Keratinocyte (primary cell): ENCODE measurements around the gene CCBE1. TPM values are rescaled to one million over a fixed set of nuclear protein-coding genes. Genes with fewer than 3 reads are reported as not detected.

ENCODE experiments used
- DNase-seq: peaks from one replicate; pipeline ENCODE4 v3.0.0-alpha.2; 2011; ENCODE audit warnings: low read depth, missing footprints, low spot score
- FAIRE-seq: peaks from 2 replicates; lab custom pipeline; 2011; peaks lifted over from hg19 to GRCh38; lab: Jason Lieb, UNC
- H2AFZ ChIP-seq: 2 replicates; pipeline ENCODE4 v1.6.0; 2012; ENCODE audit warnings: low read length, control low read depth, inconsistent platforms; ENCODE audit not compliant: control insufficient read depth
- H3K27ac ChIP-seq: 2 replicates; pipeline ENCODE4 v1.5.1; 2011; ENCODE audit warnings: low read length; ENCODE audit not compliant: control insufficient read depth, insufficient read depth
- H3K27me3 ChIP-seq: 3 replicates; pipeline ENCODE4 v1.6.0; 2011; ENCODE audit warnings: low read length; ENCODE audit not compliant: control insufficient read depth, insufficient read depth; ENCODE audit errors: extremely low read depth
- H3K36me3 ChIP-seq, 2 experiments: 2 replicates in 1 of 2; 3 replicates in 1 of 2; pipeline ENCODE4 v1.5.1; 2011; ENCODE audit warnings: low read length in 2 of 2, mild to moderate bottlenecking in 1 of 2; ENCODE audit not compliant: control insufficient read depth in 2 of 2, insufficient read depth in 2 of 2; ENCODE audit errors: extremely low read depth in 1 of 2
- H3K4me1 ChIP-seq: 3 replicates; pipeline ENCODE4 v1.5.1; 2011; ENCODE audit warnings: low read length; ENCODE audit not compliant: control insufficient read depth, insufficient read depth; ENCODE audit errors: extremely low read depth
- H3K4me2 ChIP-seq: 3 replicates; pipeline ENCODE4 v1.6.0; 2011; ENCODE audit warnings: low read depth, low read length; ENCODE audit not compliant: control insufficient read depth, insufficient read depth; ENCODE audit errors: extremely low read depth
- H3K4me3 ChIP-seq, 3 experiments: fragments of 200-600 bp in 1 of 3; sonication (generic) in 1 of 3; 2 replicates in 2 of 3; 3 replicates in 1 of 3; pipeline ENCODE4 v1.5.1; 2011 to 2016; ENCODE audit warnings: low read length in 3 of 3, mild to moderate bottlenecking in 3 of 3, control low read depth in 2 of 3, inconsistent platforms in 1 of 3, low read depth in 1 of 3, mixed read lengths in 1 of 3, mixed run types in 1 of 3, moderate library complexity in 1 of 3; ENCODE audit not compliant: control insufficient read depth in 2 of 3, insufficient read depth in 2 of 3; ENCODE audit errors: extremely low read depth in 1 of 3
- H3K79me2 ChIP-seq: 2 replicates; pipeline ENCODE4 v1.6.0; 2012; ENCODE audit warnings: low read length; ENCODE audit not compliant: control insufficient read depth, insufficient read depth
- H3K9ac ChIP-seq: 3 replicates; pipeline ENCODE4 v1.6.0; 2011; ENCODE audit warnings: low read length; ENCODE audit not compliant: control insufficient read depth, insufficient read depth; ENCODE audit errors: extremely low read depth
- H3K9me1 ChIP-seq: 3 replicates; pipeline ENCODE4 v1.6.0; 2011; ENCODE audit warnings: low read length; ENCODE audit not compliant: control insufficient read depth, insufficient read depth; ENCODE audit errors: extremely low read depth
- H3K9me3 ChIP-seq: 2 replicates; pipeline ENCODE4 v1.5.1; 2012; ENCODE audit warnings: low read depth, low read length; ENCODE audit not compliant: control insufficient read depth
- H4K20me1 ChIP-seq: 3 replicates; pipeline ENCODE4 v1.6.0; 2011; ENCODE audit warnings: low read length; ENCODE audit not compliant: control insufficient read depth, insufficient read depth; ENCODE audit errors: extremely low read depth
- EZH2 ChIP-seq: IDR thresholded peaks from one replicate; pipeline ENCODE4 v1.6.1; 2012; ENCODE audit warnings: inconsistent platforms, mild to moderate bottlenecking, low read length, moderate library complexity
- dilution Hi-C: fragments of 300-500 bp; cut with MboI; formaldehyde crosslinking; loops from one replicate; pipeline ENCODE4 v1.7.0; 2020; ENCODE audit warnings: low sequenced_read_pairs; ENCODE audit not compliant: extremely low pct_ligation_motif_present
- polyA plus RNA-seq, 5 experiments: library from polyadenylated mRNA; depleted of rRNA in 3 of 5; stranded (reverse) in 3 of 5; stranded (forward) in 1 of 5; unstranded in 1 of 5; fragments of >200 nt; gene quantifications; 1 replicate in 1 of 5; 2 replicates in 3 of 5; 3 replicates in 1 of 5; pipeline versions ENCODE4 v1.2.1 to v1.2.3, GENCODE V29; 2011 to 2012; ENCODE audit warnings: missing spikeins in 2 of 5, low read depth in 1 of 5, low replicate concordance in 1 of 5
- TF ChIP-seq, protein P1 (sequence below), 3 experiments: IDR thresholded peaks in 1 of 3; conservative IDR thresholded peaks in 1 of 3; optimal IDR thresholded peaks in 1 of 3; 2 replicates in 2 of 3; 3 replicates in 1 of 3; pipeline versions ENCODE3 to v1.5.1; 2011; ENCODE audit warnings: low read length in 3 of 3, mild to moderate bottlenecking in 3 of 3, moderate library complexity in 2 of 3, control low read depth in 1 of 3, inconsistent platforms in 1 of 3; ENCODE audit not compliant: insufficient read depth in 2 of 3; ENCODE audit errors: extremely low read depth in 1 of 3

CCBE1 gene
- polyA plus RNA-seq, 1 donor (not counting 4 experiments of a cell fraction or from before 2014, with no cell fraction given): 20.1 TPM

DNA sequence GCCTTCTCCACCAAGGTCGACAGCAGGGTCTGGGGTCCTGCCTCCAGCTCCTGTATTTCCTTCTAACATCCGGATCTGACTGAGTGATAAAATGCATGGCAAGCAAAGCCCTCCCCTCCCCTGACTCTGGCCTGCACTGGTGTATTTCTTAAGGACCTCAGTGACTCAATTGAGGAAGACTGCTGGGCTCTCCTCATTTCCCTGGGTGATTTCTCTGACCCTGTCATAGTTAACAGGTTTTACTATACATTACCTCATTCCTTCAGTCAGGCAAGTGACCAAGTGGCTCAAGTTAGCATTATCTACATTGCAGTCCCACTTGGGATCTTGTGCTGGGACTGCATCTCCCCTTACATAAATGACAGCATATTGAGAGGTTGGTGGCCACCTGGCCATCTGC lies 38.8 kb upstream of the CCBE1 start:
- no peak for TF ChIP-seq EZH2
- TF ChIP-seq, protein P1, sequence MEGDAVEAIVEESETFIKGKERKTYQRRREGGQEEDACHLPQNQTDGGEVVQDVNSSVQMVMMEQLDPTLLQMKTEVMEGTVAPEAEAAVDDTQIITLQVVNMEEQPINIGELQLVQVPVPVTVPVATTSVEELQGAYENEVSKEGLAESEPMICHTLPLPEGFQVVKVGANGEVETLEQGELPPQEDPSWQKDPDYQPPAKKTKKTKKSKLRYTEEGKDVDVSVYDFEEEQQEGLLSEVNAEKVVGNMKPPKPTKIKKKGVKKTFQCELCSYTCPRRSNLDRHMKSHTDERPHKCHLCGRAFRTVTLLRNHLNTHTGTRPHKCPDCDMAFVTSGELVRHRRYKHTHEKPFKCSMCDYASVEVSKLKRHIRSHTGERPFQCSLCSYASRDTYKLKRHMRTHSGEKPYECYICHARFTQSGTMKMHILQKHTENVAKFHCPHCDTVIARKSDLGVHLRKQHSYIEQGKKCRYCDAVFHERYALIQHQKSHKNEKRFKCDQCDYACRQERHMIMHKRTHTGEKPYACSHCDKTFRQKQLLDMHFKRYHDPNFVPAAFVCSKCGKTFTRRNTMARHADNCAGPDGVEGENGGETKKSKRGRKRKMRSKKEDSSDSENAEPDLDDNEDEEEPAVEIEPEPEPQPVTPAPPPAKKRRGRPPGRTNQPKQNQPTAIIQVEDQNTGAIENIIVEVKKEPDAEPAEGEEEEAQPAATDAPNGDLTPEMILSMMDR (optimal IDR thresholded peaks at IDR 0.05 in 1 of 3, IDR thresholded peaks at IDR 0.05 in 1 of 3, conservative IDR thresholded peaks at IDR 0.05 in 1 of 3; ENCODE audit: extremely low read depth in 1 of 3, insufficient read depth in 2 of 3, low read length in 3 of 3): no peak
- Histone ChIP-seq H4K20me1 (no peaks in the 10 kb centered on the region), H2AFZ (no peak overlapping the region), H3K9me3 (peaks cover 2% of the 10 kb centered on the region), H3K9me1 (no peaks in the 10 kb centered on the region), H3K9ac (no peak overlapping the region), H3K79me2 (no peaks in the 10 kb centered on the region), H3K4me3 (no peak overlapping the region), H3K36me3 (no peaks in the 10 kb centered on the region), H3K27ac (no peak overlapping the region), H3K4me2 (no peak overlapping the region), H3K4me1 (no peaks in the 10 kb centered on the region), H3K27me3 (no peaks in the 10 kb centered on the region)
- FAIRE-seq: no peak
- dilution Hi-C loops: no loop called here
- DNase-seq: no peak

DNA sequence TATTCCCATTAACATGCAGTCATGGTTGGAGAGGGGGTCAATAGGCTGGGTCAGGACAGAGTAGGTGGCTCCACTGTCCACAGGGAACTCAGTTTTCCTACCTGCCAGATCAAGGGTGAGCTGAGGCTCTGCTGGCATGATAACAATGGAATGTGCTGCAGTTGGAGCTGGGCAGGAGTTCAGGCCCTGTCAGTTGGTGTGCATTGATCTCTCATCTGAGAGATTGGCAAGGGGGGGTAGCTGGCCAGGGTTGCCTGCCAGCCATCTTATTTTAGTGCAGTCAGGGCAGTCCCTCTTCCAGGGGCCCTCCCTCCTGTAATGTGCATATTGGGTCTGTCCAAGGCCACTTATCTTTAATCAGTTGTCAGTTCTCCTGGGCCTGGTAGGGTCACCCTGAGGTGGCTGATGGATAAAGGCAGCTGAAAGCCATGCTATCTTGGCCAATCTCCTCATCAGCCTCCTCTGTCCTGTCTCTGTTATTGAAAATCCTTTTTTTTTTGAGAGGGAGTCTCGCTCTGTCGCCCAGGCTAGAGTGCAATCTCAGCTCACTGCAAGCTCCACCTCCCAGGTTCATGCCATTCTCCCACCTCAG lies 38.1 kb upstream of the CCBE1 start:
- dilution Hi-C loops: no loop called here

More for the DNA sequence above, 38.1 kb upstream of the CCBE1 start:
- Histone ChIP-seq H3K9ac (no peak overlapping the region), H3K9me3 (peaks cover 2% of the 10 kb centered on the region), H2AFZ (no peak overlapping the region), H3K4me1 (no peaks in the 10 kb centered on the region), H4K20me1 (no peaks in the 10 kb centered on the region), H3K79me2 (no peaks in the 10 kb centered on the region), H3K4me2 (no peak overlapping the region), H3K27me3 (no peaks in the 10 kb centered on the region), H3K36me3 (no peaks in the 10 kb centered on the region), H3K4me3 (no peak overlapping the region), H3K27ac (no peak overlapping the region), H3K9me1 (no peaks in the 10 kb centered on the region)
- FAIRE-seq: no peak
- TF ChIP-seq, protein P1 (optimal IDR thresholded peaks at IDR 0.05 in 1 of 3, IDR thresholded peaks at IDR 0.05 in 1 of 3, conservative IDR thresholded peaks at IDR 0.05 in 1 of 3; ENCODE audit: extremely low read depth in 1 of 3, insufficient read depth in 2 of 3, low read length in 3 of 3): no peak
- TF ChIP-seq EZH2: no peak
- no peak for DNase-seq
